ENCODE results near the gene TAF1B.

Gene TAF1B

DNA sequence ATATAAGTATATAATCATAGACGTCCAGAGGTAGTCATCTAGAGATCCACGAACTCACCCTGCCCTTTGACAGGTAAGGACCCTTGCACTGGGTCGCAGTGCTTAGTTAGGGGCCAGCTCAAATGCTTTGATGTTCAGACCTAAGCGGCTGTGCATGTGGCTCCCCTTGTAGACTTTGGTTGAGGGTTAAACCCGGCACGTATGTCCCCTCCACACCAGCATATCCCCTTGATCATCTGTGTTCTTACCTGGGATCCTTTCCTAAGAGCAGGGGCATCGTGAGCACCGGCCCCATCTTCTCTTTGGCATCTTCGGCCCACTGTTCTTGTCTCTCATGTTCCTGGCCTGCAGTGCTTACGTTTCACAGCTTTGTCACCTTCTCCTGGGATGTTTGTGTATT lies 139.6 kb downstream of the TAF1B start:
- H3K9me2 ChIP-seq (replicated peaks; ENCODE audit: insufficient read depth, low read length) = no peaks in the 10 kb centered on the region
- no peaks in the 10 kb centered on the region for H3K27me3 ChIP-seq (ENCODE audit: low read length)
- H3K27ac ChIP-seq (ENCODE audit: low read depth, low read length) = no peak overlapping the region
- H4K20me1 ChIP-seq (ENCODE audit: low read depth, low read length) = no peaks in the 10 kb centered on the region
- no peak overlapping the region for H2AFZ ChIP-seq (ENCODE audit: low read depth, low read length, severe bottlenecking)
- H3K9ac ChIP-seq (ENCODE audit: low read length) = no peak overlapping the region
- H3K4me2 ChIP-seq (ENCODE audit: low read depth, low read length, poor library complexity, severe bottlenecking) = no peak overlapping the region
- H3K36me3 ChIP-seq (ENCODE audit: low read length) = no peaks in the 10 kb centered on the region
- no peaks in the 10 kb centered on the region for H3F3A ChIP-seq (ENCODE audit: insufficient read depth)
- no peak for TF ChIP-seq EZH2phosphoT487 (conservative IDR thresholded peaks at IDR 0.05; ENCODE audit: low read length)
- TF ChIP-seq, protein P1, sequence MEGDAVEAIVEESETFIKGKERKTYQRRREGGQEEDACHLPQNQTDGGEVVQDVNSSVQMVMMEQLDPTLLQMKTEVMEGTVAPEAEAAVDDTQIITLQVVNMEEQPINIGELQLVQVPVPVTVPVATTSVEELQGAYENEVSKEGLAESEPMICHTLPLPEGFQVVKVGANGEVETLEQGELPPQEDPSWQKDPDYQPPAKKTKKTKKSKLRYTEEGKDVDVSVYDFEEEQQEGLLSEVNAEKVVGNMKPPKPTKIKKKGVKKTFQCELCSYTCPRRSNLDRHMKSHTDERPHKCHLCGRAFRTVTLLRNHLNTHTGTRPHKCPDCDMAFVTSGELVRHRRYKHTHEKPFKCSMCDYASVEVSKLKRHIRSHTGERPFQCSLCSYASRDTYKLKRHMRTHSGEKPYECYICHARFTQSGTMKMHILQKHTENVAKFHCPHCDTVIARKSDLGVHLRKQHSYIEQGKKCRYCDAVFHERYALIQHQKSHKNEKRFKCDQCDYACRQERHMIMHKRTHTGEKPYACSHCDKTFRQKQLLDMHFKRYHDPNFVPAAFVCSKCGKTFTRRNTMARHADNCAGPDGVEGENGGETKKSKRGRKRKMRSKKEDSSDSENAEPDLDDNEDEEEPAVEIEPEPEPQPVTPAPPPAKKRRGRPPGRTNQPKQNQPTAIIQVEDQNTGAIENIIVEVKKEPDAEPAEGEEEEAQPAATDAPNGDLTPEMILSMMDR (IDR thresholded peaks at IDR 0.05; ENCODE audit: insufficient read depth, low read length, poor library complexity, severe bottlenecking) = no peak
- no peaks in the 10 kb centered on the region for H3K79me2 ChIP-seq (ENCODE audit: insufficient read depth, low read length)
- no peak overlapping the region for H3K4me3 ChIP-seq (ENCODE audit: insufficient read depth, low read length, poor library complexity, severe bottlenecking)
- no peaks in the 10 kb centered on the region for H3K9me3 ChIP-seq (ENCODE audit: insufficient read depth, low read length)

GRCh38 chr2:9983401-9984216 lies 140.3 kb downstream of the TAF1B start:
- H3F3A ChIP-seq (ENCODE audit: insufficient read depth) = no peaks in the 10 kb centered on the region
- no peak overlapping the region for H2AFZ ChIP-seq (ENCODE audit: low read depth, low read length, severe bottlenecking)
- H3K36me3 ChIP-seq (ENCODE audit: low read length) = no peaks in the 10 kb centered on the region
- H3K79me2 ChIP-seq (ENCODE audit: insufficient read depth, low read length) = no peaks in the 10 kb centered on the region
- no peaks in the 10 kb centered on the region for H3K9me3 ChIP-seq (ENCODE audit: insufficient read depth, low read length)
- no peaks in the 10 kb centered on the region for H4K20me1 ChIP-seq (ENCODE audit: low read depth, low read length)
- H3K4me2 ChIP-seq (ENCODE audit: low read depth, low read length, poor library complexity, severe bottlenecking) = no peak overlapping the region
- no peak overlapping the region for H3K27ac ChIP-seq (ENCODE audit: low read depth, low read length)
- H3K27me3 ChIP-seq (ENCODE audit: low read length) = no peaks in the 10 kb centered on the region
- no peaks in the 10 kb centered on the region for H3K9me2 ChIP-seq (replicated peaks; ENCODE audit: insufficient read depth, low read length)
- H3K9ac ChIP-seq (ENCODE audit: low read length) = no peak overlapping the region
- no peak overlapping the region for H3K4me3 ChIP-seq (ENCODE audit: insufficient read depth, low read length, poor library complexity, severe bottlenecking)
- TF ChIP-seq, protein P1 (IDR thresholded peaks at IDR 0.05; ENCODE audit: insufficient read depth, low read length, poor library complexity, severe bottlenecking) = no peak

Data from SU-DHL-6 (cell line).